ENCODE data around the gene NUDT14. TPM values are rescaled to one million over a fixed set of nuclear protein-coding genes. Genes with fewer than 3 reads are reported as not detected.

NUDT14 gene
- total RNA-seq, result 9.5 and 9.9 TPM in 2 replicates

GRCh38 chr14:105180592-105181548 is at the start of gene NUDT14:
TSS of gene NUDT14 (minus strand) at chr14:105181312. CDS start at chr14:105181209, 103 bp downstream.

GRCh38 chr14:105168496-105168978 is 12.6 kb downstream of the NUDT14 start, which contains the start of gene JAG2:
TSS of gene JAG2 (minus strand) at chr14:105168776. CDS start at chr14:105168420, 356 bp downstream.

Other genes starting within 250 kb of the NUDT14 start
- 56.2 and 56.9 TPM in 2 replicates for gene AHNAK2, start 202.9 kb downstream of the NUDT14 start, total RNA-seq
- 3.1 and 6.6 TPM in 2 replicates for gene CLBA1, start 195.5 kb downstream of the NUDT14 start, total RNA-seq
- 4.8 and 7.3 TPM in 2 replicates for gene CDCA4, start 160.2 kb downstream of the NUDT14 start, total RNA-seq
- not detected in 2 replicates for gene GPR132, start 115.9 kb downstream of the NUDT14 start, total RNA-seq
- 0.81 and 1.9 TPM in 2 replicates for gene JAG2, start 12.5 kb downstream of the NUDT14 start, total RNA-seq
- gene BTBD6, start 67.2 kb upstream of the NUDT14 start, total RNA-seq, result 32.1 and 34.8 TPM in 2 replicates
- gene BRF1, start 119.7 kb upstream of the NUDT14 start, total RNA-seq, result 24.8 and 28.1 TPM in 2 replicates
- gene PACS2, start 133.4 kb upstream of the NUDT14 start, total RNA-seq, result 35.2 and 38.4 TPM in 2 replicates
- 0.06 and 0.44 TPM in 2 replicates for gene TEX22, start 217.2 kb upstream of the NUDT14 start, total RNA-seq
- gene MTA1, start 238.5 kb upstream of the NUDT14 start, total RNA-seq, result 66.3 and 70.3 TPM in 2 replicates

All from cardiac ventricle fibroblast (primary cell).